SU-DHL-6 (cell line): ENCODE results near the gene DYNC2H1.

Source experiments
- EZH2phosphoT487 ChIP-seq: fragments of 200-600 bp; sonication (generic), shearing (Covaris generic); conservative IDR thresholded peaks from 2 replicates; pipeline ENCODE4 v1.6.1; 2018; ENCODE audit warnings: mild to moderate bottlenecking, antibody characterized with exemption, low read length, moderate library complexity, mixed read lengths
- TF ChIP-seq, protein P1 (sequence below): fragments of 200-600 bp; sonication (generic); IDR thresholded peaks from one replicate; pipeline ENCODE4 v1.5.1; 2017; ENCODE audit warnings: antibody characterized with exemption, mild to moderate bottlenecking, low read length, moderate library complexity; ENCODE audit not compliant: insufficient read depth, poor library complexity, severe bottlenecking

DNA sequence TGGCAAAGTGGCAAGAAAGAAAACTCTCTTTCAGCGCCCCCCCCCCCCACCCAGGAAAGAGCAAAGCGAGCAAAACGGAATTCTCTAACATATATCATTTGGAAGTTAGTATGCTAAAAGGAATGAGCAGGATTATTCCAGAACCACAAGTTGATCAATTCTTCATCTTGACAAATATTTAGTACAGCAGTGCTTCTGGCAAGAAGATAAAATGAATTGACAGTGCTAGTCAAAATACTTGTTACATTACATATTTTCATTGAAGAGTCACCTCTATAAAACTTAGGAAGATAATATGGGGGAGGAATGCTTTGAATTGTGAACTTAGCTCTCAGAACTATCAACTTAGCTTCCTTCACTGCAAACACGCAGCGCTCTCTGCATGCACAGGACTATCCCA is 377.4 kb downstream of the DYNC2H1 start:
- TF ChIP-seq, protein P1, sequence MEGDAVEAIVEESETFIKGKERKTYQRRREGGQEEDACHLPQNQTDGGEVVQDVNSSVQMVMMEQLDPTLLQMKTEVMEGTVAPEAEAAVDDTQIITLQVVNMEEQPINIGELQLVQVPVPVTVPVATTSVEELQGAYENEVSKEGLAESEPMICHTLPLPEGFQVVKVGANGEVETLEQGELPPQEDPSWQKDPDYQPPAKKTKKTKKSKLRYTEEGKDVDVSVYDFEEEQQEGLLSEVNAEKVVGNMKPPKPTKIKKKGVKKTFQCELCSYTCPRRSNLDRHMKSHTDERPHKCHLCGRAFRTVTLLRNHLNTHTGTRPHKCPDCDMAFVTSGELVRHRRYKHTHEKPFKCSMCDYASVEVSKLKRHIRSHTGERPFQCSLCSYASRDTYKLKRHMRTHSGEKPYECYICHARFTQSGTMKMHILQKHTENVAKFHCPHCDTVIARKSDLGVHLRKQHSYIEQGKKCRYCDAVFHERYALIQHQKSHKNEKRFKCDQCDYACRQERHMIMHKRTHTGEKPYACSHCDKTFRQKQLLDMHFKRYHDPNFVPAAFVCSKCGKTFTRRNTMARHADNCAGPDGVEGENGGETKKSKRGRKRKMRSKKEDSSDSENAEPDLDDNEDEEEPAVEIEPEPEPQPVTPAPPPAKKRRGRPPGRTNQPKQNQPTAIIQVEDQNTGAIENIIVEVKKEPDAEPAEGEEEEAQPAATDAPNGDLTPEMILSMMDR: no peak
- no peak for TF ChIP-seq EZH2phosphoT487
